GM12892 (cell line): ENCODE measurements around the gene MGAT5.

Experiments used
- POLR2A ChIP-seq: IDR thresholded peaks from 2 replicates; pipeline ENCODE4 v1.6.1; 2011; ENCODE audit warnings: low read depth, low read length, control low read depth
- POLR2AphosphoS5 ChIP-seq: IDR thresholded peaks from 2 replicates; pipeline ENCODE4 v1.6.1; 2011; ENCODE audit warnings: low read depth, low read length, control low read depth

GRCh38 chr2:134348760-134349159 is 94.9 kb downstream of the MGAT5 start:
- TF ChIP-seq POLR2A (no peak), POLR2AphosphoS5 (no peak)
